C4-2B (cell line): Measurements from ENCODE around the gene SGMS1.

Source experiments
- H3K27ac ChIP-seq: fragments of 450-650 bp; 2 replicates; pipeline ENCODE4 v1.5.1; 2017
- CTCF ChIP-seq: fragments of 450-650 bp; conservative IDR thresholded peaks from 2 replicates; pipeline ENCODE4 v1.5.1; 2017; ENCODE audit warnings: mild to moderate bottlenecking
- ZFX ChIP-seq: fragments of 450-650 bp; IDR thresholded peaks from 2 replicates; pipeline ENCODE4 v1.6.1; 2017

Gene SGMS1

GRCh38 chr10:50579491-50580261 is 44.1 kb downstream of the SGMS1 start:
- TF ChIP-seq ZFX = no peak
- TF ChIP-seq CTCF = no peak

DNA sequence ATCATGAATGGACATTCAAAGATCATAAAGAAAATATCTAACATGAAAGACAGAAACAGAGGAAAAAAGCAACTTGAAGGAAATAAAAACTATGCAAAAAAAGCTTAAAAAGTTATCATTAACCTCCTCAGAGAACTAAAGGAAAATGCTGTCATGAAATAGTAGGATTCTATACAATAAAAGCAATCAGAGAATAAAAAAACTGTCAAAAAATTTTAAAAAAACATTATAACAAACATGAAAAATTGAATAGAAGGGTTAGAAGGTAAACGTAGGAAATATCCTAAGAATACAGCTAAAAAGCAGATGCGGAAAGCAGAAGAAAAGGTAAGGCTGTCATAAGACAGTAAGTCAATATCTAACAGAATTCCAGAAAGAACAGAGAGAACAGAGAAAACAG is 44.8 kb downstream of the SGMS1 start:
- no peak overlapping the region for H3K27ac ChIP-seq
- TF ChIP-seq ZFX = no peak
- TF ChIP-seq CTCF = no peak

More at GRCh38 chr10:50579491-50580261, 44.1 kb downstream of the SGMS1 start:
- peak overlapping the region; percentile 94; the same call in 1 of the 2 replicates for H3K27ac ChIP-seq

DNA sequence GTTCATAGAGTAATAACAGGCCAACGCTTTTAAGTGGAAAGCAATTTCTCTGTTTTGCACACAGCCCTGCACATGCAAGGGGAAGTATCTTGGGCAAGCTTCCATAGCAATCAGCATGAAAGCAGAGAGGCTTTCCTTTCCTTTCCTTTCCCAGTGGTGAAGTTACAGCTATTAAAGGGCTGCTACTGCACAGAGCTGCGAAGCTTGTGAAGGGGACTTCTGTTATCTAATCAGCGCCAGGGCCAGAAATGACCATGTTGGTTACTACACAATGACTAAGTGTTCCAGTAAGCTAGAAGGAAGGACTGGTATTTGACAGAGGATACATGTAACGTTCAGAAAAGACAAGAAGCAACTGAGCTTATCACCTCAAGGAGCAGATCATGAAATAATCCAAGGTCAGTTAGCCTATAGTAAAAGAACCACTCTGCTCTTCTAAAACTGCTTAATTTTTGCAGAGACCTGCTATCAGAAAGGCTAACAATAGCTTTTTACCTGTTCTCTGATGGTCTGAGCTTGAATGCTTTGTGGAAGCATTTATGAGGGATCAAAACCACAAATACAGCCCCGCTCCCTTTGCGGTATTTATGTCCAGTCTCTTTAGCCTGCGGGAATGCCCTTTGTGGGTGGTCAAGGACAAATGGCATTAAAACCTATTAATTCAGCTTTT is 45.9 kb downstream of the SGMS1 start:
- peak overlapping the region; percentile 65; the same call in 1 of the 2 replicates for H3K27ac ChIP-seq
- TF ChIP-seq ZFX (no peak), CTCF (no peak)

GRCh38 chr10:50577010-50577409 is 46.7 kb downstream of the SGMS1 start:
- H3K27ac ChIP-seq = no peak overlapping the region; the same call in 1 of the 2 replicates
- TF ChIP-seq CTCF (no peak), ZFX (no peak)

DNA sequence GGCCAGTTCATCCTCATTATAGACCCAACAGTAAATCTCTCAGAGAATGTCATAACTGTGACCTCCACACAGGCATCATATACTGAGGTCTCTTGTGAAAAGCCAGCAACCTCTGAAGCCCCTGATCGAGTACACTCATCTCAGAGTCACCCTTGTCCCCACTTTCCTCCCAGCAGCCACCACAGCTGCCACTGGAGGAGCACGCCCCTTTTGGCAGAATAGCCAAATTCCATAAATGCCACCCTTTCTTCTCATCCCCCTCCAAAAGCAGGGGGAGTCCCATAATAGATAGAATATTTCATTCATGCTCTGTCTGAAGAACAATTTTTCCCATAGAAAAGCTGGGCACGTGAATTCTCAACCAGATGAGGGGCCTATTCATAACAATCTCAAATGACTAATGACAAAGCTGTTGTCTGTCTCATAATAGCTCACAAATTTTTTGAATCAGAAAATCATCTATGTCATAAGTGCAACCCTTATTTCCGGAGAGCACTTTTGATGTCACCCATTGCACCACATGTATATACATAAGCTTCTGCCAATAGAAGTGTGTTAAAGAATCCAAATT is 47.4 kb downstream of the SGMS1 start:
- TF ChIP-seq ZFX (no peak), CTCF (no peak)
- H3K27ac ChIP-seq = no peak overlapping the region; the same call in 1 of the 2 replicates

- H3K27ac ChIP-seq = no peak overlapping the region; the same call in 1 of the 2 replicates
- no peak for TF ChIP-seq ZFX
- no peak for TF ChIP-seq CTCF
Measured at GRCh38 chr10:50575477-50576244, 48.1 kb downstream of the SGMS1 start.

DNA sequence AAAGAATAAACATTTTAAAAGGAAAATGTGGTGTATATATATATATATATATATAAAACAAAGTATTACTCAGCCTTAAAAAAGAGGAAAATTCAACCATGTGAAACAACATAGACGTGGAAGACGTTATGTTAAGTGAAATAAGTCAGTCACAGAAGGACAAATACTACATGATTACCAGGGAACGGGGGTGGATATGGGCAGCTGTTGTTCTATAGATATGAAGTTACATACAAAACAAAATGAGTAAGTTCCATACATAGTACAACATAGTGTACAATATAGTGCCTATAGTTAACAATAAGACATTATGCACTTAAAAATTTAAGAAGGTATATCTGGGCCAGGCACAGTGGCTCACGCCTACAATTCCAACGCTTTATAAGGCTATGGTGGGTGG is 48.8 kb downstream of the SGMS1 start:
- no peak overlapping the region for H3K27ac ChIP-seq
- TF ChIP-seq ZFX (no peak), CTCF (no peak)
